Effector memory CD4-positive, alpha-beta T cell (primary cell): ENCODE measurements around the gene SYT13.

Experiments used
- DNase-seq, 3 donors: peaks; one replicate each; pipeline ENCODE4 v3.0.0-alpha.2; 2020
- H3K27ac ChIP-seq: 2 replicates; pipeline ENCODE4 v1.7.0; 2013; ENCODE audit warnings: mild to moderate bottlenecking, low read length, moderate library complexity; ENCODE audit not compliant: insufficient read depth, poor library complexity, severe bottlenecking
- H3K27me3 ChIP-seq: replicated peaks from 2 replicates; pipeline ENCODE4 v1.7.0; 2013; ENCODE audit warnings: mild to moderate bottlenecking, low read length; ENCODE audit not compliant: insufficient read depth, control insufficient read depth, poor library complexity, severe bottlenecking
- H3K36me3 ChIP-seq: 2 replicates; pipeline ENCODE4 v1.7.0; 2013; ENCODE audit warnings: mild to moderate bottlenecking, low read length, moderate library complexity; ENCODE audit not compliant: control insufficient read depth, insufficient read depth
- H3K4me1 ChIP-seq: 2 replicates; pipeline ENCODE4 v1.7.0; 2013; ENCODE audit warnings: low read length, mild to moderate bottlenecking; ENCODE audit not compliant: control insufficient read depth, insufficient read depth, poor library complexity, severe bottlenecking
- H3K4me3 ChIP-seq: 2 replicates; pipeline ENCODE4 v1.7.0; 2013; ENCODE audit warnings: low read length, low read depth, mild to moderate bottlenecking; ENCODE audit not compliant: insufficient read depth, poor library complexity, severe bottlenecking
- H3K9me3 ChIP-seq: 2 replicates; pipeline ENCODE4 v1.7.0; 2013; ENCODE audit warnings: mild to moderate bottlenecking, low read length, moderate library complexity; ENCODE audit not compliant: control insufficient read depth

The SYT13 gene

GRCh38 chr11:45213316-45213665, 72.8 kb downstream of the SYT13 start:
- Histone ChIP-seq H3K27ac (no peak overlapping the region), H3K9me3 (no peaks in the 10 kb centered on the region), H3K4me3 (no peak overlapping the region), H3K36me3 (peaks cover 11% of the 10 kb centered on the region), H3K27me3 (no peaks in the 10 kb centered on the region), H3K4me1 (no peaks in the 10 kb centered on the region)
- DNase-seq: no peak

GRCh38 chr11:45212566-45213315, 73.4 kb downstream of the SYT13 start:
- H3K27me3 ChIP-seq: no peaks in the 10 kb centered on the region
- peaks cover 11% of the 10 kb centered on the region for H3K36me3 ChIP-seq
- no peaks in the 10 kb centered on the region for H3K4me1 ChIP-seq
- no peak overlapping the region for H3K4me3 ChIP-seq
- no peak for DNase-seq
- H3K9me3 ChIP-seq: no peaks in the 10 kb centered on the region
- H3K27ac ChIP-seq: no peak overlapping the region

GRCh38 chr11:45211732-45212131, 74.4 kb downstream of the SYT13 start:
- Histone ChIP-seq H3K27me3 (no peaks in the 10 kb centered on the region), H3K4me3 (no peak overlapping the region), H3K27ac (no peak overlapping the region), H3K9me3 (no peaks in the 10 kb centered on the region), H3K4me1 (no peaks in the 10 kb centered on the region), H3K36me3 (peaks cover 11% of the 10 kb centered on the region)
- no peak for DNase-seq

- no peaks in the 10 kb centered on the region for H3K4me1 ChIP-seq
- H3K4me3 ChIP-seq: no peak overlapping the region
- no peaks in the 10 kb centered on the region for H3K9me3 ChIP-seq
- peaks cover 11% of the 10 kb centered on the region for H3K36me3 ChIP-seq
- H3K27ac ChIP-seq: no peak overlapping the region
- no peak for DNase-seq
- no peaks in the 10 kb centered on the region for H3K27me3 ChIP-seq
Observed at GRCh38 chr11:45210846-45211245, 75.3 kb downstream of the SYT13 start.

- no peak overlapping the region for H3K4me3 ChIP-seq
- peaks cover 11% of the 10 kb centered on the region for H3K36me3 ChIP-seq
- no peak for DNase-seq
Observed at GRCh38 chr11:45209891-45210699, 76.0 kb downstream of the SYT13 start.

GRCh38 chr11:45209000-45209879, 76.9 kb downstream of the SYT13 start:
- H3K4me3 ChIP-seq: no peak overlapping the region
- H3K9me3 ChIP-seq: no peaks in the 10 kb centered on the region
- DNase-seq: no peak
- no peaks in the 10 kb centered on the region for H3K27me3 ChIP-seq
- H3K36me3 ChIP-seq: peaks cover 17% of the 10 kb centered on the region
- H3K4me1 ChIP-seq: no peaks in the 10 kb centered on the region
- H3K27ac ChIP-seq: no peak overlapping the region

More at GRCh38 chr11:45209891-45210699, 76.0 kb downstream of the SYT13 start:
- H3K9me3 ChIP-seq: no peaks in the 10 kb centered on the region
- no peaks in the 10 kb centered on the region for H3K27me3 ChIP-seq
- H3K27ac ChIP-seq: no peak overlapping the region
- no peaks in the 10 kb centered on the region for H3K4me1 ChIP-seq

- H3K36me3 ChIP-seq: peaks cover 17% of the 10 kb centered on the region
- no peak for DNase-seq
- H3K4me3 ChIP-seq: no peak overlapping the region
- no peaks in the 10 kb centered on the region for H3K27me3 ChIP-seq
- no peak overlapping the region for H3K27ac ChIP-seq
- H3K4me1 ChIP-seq: no peaks in the 10 kb centered on the region
- no peaks in the 10 kb centered on the region for H3K9me3 ChIP-seq
Observed at GRCh38 chr11:45208135-45208534, 78.0 kb downstream of the SYT13 start.

GRCh38 chr11:45205978-45206377, 80.2 kb downstream of the SYT13 start:
- no peaks in the 10 kb centered on the region for H3K4me1 ChIP-seq
- no peaks in the 10 kb centered on the region for H3K9me3 ChIP-seq
- H3K27ac ChIP-seq: no peak overlapping the region
- no peak for DNase-seq
- H3K27me3 ChIP-seq: no peaks in the 10 kb centered on the region
- H3K36me3 ChIP-seq: peaks cover 6% of the 10 kb centered on the region
- no peak overlapping the region for H3K4me3 ChIP-seq

- Histone ChIP-seq H3K9me3 (no peaks in the 10 kb centered on the region), H3K4me1 (no peaks in the 10 kb centered on the region), H3K27ac (no peak overlapping the region), H3K36me3 (peaks cover 6% of the 10 kb centered on the region), H3K4me3 (no peak overlapping the region), H3K27me3 (no peaks in the 10 kb centered on the region)
- no peak for DNase-seq
Observed at GRCh38 chr11:45204761-45205160, 81.4 kb downstream of the SYT13 start.
